Neural progenitor cell (in vitro differentiated cells): ENCODE results near the gene CTU1.

Experiments used
- EZH2phosphoT487 ChIP-seq: fragments of 200-600 bp; sonication (generic); IDR thresholded peaks from 2 replicates; pipeline ENCODE4 v1.6.1; 2017; ENCODE audit warnings: antibody characterized with exemption
- TF ChIP-seq, protein P1 (sequence below): fragments of 200-600 bp; sonication (generic); IDR thresholded peaks from 2 replicates; pipeline ENCODE4 v1.5.1; 2017; ENCODE audit warnings: antibody characterized with exemption, mild to moderate bottlenecking

DNA sequence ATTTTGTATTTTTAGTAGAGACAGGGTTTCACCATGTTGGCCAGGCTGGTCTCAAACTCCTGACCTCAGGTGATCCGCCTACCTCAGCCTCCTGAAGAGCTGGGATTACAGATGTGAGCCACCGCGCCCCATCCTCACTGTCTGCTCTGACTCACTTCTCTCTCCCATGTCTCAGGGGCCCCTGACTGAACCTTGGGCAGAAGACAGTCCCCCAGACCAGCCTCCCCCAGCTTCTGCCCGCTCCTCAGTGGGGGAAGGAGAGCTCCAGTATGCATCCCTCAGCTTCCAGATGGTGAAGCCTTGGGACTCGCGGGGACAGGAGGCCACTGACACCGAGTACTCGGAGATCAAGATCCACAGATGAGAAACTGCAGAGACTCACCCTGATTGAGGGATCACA, 21.5 kb upstream of the CTU1 start:
- TF ChIP-seq EZH2phosphoT487, result no peak
- TF ChIP-seq, protein P1, sequence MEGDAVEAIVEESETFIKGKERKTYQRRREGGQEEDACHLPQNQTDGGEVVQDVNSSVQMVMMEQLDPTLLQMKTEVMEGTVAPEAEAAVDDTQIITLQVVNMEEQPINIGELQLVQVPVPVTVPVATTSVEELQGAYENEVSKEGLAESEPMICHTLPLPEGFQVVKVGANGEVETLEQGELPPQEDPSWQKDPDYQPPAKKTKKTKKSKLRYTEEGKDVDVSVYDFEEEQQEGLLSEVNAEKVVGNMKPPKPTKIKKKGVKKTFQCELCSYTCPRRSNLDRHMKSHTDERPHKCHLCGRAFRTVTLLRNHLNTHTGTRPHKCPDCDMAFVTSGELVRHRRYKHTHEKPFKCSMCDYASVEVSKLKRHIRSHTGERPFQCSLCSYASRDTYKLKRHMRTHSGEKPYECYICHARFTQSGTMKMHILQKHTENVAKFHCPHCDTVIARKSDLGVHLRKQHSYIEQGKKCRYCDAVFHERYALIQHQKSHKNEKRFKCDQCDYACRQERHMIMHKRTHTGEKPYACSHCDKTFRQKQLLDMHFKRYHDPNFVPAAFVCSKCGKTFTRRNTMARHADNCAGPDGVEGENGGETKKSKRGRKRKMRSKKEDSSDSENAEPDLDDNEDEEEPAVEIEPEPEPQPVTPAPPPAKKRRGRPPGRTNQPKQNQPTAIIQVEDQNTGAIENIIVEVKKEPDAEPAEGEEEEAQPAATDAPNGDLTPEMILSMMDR, result no peak
